Skeletal muscle satellite cell (primary cell): ENCODE data around the gene KDM2B. TPM values are rescaled to one million over a fixed set of nuclear protein-coding genes. Genes with fewer than 3 reads are reported as not detected.

Experiments
- small RNA-seq: library from RNA; depleted of rRNA; stranded (forward); fragments of <200 nt; gene quantifications from one replicate; pipeline ENCODE3, GENCODE V24; 2012

KDM2B gene

Small RNAs within 50 kb of the gene (small RNA-seq; reads per million reads assigned to genes)
- gene RNU6-1004P: not detected
